OCI-M2 (cell line): ENCODE results near the gene PARP1.
A peak's percentile ranks its signal among the peaks of the same experiment; 100 is the strongest.
"Not testable (repeated sequence)": the region's sequence is repeated elsewhere in the genome, so short reads cannot be mapped to it uniquely, and the experiment has no call there.

Experiments
- DNase-seq: peaks from one replicate; lab custom pipeline; 2025; ENCODE audit not compliant: unreplicated experiment; lab: John Stamatoyannopoulos, UW

PARP1 gene

GRCh38 chr1:226407497-226408284, at the start of gene PARP1:
TSS of gene PARP1 (minus strand) at chr1:226408093. CDS start at chr1:226407929, 164 bp downstream.
- DNase-seq = peak; percentile 38

GRCh38 chr1:226457307-226457712, 49.4 kb upstream of the PARP1 start:
- no peak for DNase-seq

GRCh38 chr1:226455843-226456242, 48.0 kb upstream of the PARP1 start:
- DNase-seq = no peak

- DNase-seq = no peak
These were observed 46.5 kb upstream of the PARP1 start for GRCh38 chr1:226454349-226454748.

GRCh38 chr1:226453015-226453704, 45.3 kb upstream of the PARP1 start:
- DNase-seq = no peak

GRCh38 chr1:226450688-226451087, 42.8 kb upstream of the PARP1 start:
- no peak for DNase-seq

- DNase-seq = no peak
These were observed 41.9 kb upstream of the PARP1 start for GRCh38 chr1:226449823-226450222.

- DNase-seq = no peak
These were observed 40.2 kb upstream of the PARP1 start for GRCh38 chr1:226447932-226448665.

GRCh38 chr1:226446094-226446493, 38.2 kb upstream of the PARP1 start:
- DNase-seq = no peak

- no peak for DNase-seq
These were observed 37.0 kb upstream of the PARP1 start for GRCh38 chr1:226444901-226445300.

GRCh38 chr1:226443439-226443838, 35.5 kb upstream of the PARP1 start:
- no peak for DNase-seq

GRCh38 chr1:226443033-226443432, 35.1 kb upstream of the PARP1 start:
- DNase-seq = no peak

GRCh38 chr1:226441629-226442028, 33.7 kb upstream of the PARP1 start:
- DNase-seq = no peak

GRCh38 chr1:226440512-226440911, 32.6 kb upstream of the PARP1 start:
- DNase-seq = no peak

- no peak for DNase-seq
These were observed 30.1 kb upstream of the PARP1 start for GRCh38 chr1:226438007-226438406.

- DNase-seq = no peak
These were observed 29.1 kb upstream of the PARP1 start for GRCh38 chr1:226436855-226437491.

- no peak for DNase-seq
These were observed 28.6 kb upstream of the PARP1 start for GRCh38 chr1:226436472-226436854.

- DNase-seq = no peak
These were observed 25.4 kb upstream of the PARP1 start for GRCh38 chr1:226433341-226433720.

- DNase-seq = no peak
These were observed 24.9 kb upstream of the PARP1 start for GRCh38 chr1:226432586-226433340.

- DNase-seq = not testable (repeated sequence)
These were observed 24.0 kb upstream of the PARP1 start for GRCh38 chr1:226431898-226432297.
